GM21723 (cell line): ENCODE results near the gene MRPL37.
A peak's percentile ranks its signal among the peaks of the same experiment; 100 is the strongest.
"Not testable (repeated sequence)": the region's sequence is repeated elsewhere in the genome, so short reads cannot be mapped to it uniquely, and the experiment has no call there.

Experiments used
- ATAC-seq: cut with Tn5 transposase; IDR thresholded peaks from one replicate; pipeline ENCODE4 v1.9.1; 2021; ENCODE audit warnings: mild to moderate bottlenecking, moderate library complexity; ENCODE audit not compliant: unreplicated experiment

MRPL37 gene

DNA sequence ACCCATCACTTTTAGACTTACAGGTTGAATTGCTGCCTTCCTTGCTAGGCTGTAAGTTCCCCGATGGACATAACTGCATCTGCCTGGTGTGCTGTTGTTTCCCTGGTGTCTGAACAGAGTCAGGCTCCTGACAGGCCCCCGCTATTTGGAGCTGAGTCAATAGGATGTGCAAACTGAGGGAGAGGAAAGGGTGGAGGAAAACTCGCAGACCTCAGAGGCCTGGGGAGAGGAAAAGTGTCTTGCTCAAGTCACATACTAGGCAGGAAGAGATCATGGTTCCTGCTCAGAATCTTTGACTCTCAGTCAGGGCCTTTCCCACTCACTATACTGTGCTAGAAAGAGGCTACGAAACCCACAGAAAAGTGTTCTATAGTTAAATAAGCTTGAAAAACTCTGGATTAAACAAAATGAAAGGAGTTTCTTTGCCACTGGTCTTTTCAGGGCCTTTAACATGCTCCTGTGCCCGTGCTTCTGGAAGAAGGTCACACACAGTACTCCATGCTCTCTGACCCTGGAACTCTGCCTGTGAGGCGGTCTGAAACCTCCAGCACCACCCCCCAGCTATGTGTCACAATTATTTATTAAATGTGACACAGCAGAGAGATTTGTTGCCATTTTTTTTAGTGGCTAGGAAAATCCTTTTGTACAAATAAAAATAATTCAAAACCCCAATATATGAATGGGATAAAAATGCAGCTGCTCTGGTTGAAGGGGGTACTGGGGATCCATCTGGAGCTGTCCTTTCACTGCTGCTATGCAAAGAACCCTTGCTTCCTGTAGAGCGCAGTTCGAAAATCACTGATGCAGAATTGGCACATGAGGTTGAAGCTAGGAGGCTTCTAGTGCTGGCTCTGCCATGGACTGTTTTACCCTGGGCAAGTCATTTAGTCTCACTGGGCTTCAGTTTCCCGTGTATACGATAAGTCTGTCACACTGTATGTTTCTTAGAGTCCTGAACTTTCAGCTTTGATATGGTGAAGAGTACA, 27.1 kb upstream of the MRPL37 start:
- no peak for ATAC-seq

DNA sequence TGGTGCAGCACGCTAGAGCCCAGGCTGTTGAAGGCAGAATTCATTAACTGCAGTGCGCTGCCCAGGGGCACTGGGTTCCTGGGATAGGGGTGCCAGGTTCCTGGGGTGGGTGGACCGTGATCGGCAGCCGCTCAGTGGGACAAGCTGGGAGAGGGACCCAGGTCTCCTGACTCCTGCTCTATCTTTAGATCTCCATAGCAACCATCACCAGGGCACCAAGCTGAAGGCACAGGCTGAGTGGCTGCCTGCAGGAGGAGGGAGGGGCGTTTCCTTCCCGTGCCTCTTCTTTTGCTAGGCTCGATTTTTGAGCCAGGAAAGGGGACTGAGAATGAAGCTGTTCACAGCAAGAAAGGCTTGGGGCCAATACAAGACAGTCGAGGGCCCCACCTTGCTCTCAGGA, 26.3 kb upstream of the MRPL37 start:
- no peak for ATAC-seq

DNA sequence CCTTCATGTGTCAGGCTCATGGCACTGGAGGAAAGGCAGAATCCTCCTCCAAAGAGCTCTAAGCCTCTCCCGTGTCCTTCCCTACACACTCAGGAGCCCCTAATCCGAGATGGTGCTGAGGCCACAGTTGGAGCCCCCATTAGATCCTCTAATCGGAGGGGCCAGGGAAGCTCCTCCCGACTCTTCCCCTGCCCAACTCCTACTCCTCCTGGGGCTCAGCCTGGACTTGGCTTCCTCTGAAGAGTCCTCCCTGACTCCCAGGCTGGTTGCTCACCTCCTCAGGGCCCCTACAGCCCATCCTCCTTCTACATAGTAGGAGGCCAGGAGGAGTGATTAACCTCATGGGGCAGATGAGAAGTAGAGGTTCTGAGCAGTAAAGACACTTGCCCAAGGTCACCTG, 25.9 kb upstream of the MRPL37 start:
- no peak for ATAC-seq

DNA sequence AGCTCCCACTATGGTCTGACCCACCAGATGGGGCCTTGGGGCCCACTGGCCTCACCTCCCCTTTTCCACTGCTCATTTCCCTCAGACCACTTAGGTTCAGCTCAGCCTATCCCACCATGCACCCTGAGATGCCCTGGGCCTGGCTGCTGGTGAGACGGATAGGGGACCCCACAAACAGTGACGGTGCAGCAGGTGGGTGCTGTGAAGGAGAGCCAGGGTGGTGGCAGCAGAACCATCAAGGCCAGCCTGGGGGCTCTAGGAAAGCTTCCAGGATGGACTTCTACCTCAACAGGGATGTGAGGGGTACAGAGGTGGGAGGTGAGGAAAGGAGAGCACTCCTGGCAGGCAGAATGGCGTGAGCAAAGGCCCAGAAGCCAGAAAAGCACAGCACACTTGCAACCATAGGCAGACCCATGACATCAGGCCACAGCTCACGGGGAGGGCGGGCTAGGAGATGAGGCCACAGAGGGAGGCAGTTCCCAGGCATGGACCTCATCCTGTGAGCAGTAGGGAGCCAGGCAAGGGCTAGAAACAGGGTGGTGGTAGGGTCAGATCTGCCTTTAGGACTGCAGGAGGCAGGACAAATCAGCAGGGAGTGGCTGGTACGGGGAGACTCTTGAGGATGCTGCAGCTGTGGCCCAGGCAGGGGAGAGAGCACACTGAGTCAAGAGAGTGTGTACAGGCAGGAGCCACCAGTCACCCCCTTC, 23.2 kb upstream of the MRPL37 start:
- ATAC-seq: no peak

DNA sequence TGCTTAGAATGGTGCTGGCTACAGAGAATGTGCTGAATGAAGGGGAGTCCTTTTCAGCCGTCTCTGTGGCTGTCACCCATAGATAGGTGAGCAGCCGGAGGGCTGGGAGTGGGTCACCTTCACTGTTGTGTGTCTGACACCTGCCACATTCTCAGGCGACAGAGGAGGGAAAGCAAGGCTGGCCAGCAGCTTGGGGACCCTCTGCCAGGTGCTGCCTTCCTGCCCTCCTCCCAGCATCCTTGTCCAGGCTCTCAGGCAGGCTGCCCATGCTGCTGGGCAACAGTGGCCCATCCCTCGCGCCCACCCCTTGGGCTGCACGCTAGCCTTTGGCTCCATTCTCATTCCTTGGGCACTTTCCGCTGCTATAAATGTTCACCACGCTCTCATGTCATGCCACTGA, 22.2 kb upstream of the MRPL37 start:
- no peak for ATAC-seq

DNA sequence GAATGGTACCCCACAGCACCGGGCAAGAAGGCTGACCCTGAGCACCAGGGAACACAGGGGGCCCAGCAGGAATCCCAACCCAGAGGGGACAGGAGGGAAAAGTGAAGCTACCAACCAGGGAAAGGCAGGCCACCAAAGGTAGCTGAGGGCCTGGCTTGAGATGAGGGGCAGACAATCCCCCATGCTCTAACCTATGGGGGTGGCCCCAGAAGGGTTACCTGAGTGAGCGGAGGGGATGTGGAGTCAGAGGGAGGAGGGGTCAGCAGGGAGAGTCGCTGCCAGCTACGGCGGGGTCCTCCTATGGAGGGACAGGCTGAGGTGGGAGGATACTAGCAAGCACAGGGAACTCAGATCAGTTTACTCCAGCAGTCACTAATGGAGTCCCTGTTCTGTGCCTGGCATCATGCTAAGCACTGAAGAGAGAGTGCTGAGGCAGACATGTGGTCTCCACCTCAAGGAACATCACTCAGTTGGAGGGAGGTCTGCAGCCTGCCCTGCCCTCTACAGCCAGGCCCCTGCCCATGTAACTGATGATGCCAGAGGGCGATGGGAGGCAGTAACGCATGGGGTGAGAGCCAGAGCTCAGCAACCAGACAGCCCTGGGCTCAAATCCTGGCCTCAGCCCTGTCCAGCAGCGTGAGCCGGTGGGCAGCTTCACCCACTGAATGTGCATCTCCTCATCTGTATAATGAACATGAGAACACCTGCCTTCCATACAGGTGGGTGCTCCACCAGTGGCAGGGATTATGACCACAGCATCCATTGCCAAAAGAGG, 21.5 kb upstream of the MRPL37 start:
- ATAC-seq: no peak

DNA sequence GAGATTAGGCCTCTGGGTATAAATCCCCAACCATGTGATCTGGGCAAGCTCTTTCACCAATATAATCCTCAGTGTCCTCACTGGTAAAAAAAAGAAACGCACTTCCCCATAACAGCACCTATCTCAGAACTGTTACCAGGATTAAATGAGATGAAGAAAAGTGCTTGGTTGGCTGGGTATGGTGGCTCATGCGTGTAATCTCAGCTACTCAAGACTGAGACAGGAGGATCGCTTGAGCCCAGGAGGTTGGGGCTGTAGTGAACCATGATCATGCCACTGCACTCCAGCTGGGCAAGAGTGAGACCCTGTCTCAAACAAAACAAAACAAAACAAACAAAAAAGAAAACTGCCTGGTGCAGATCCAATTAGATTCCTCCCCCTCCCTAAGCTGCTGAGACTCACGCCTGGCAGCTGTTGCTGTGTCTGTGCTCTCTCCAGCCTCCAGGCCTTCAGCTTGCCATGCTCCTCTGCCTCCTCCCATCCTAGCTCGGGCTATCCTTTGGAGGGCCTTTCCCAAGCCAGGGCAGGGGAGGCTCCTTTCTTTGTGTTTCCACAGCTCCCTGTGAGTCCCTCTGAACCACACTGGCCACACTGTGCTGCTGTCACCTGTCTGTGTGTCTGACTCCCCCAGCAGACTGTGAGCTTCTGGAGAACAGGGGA, 19.1 kb upstream of the MRPL37 start:
- ATAC-seq: no peak

DNA sequence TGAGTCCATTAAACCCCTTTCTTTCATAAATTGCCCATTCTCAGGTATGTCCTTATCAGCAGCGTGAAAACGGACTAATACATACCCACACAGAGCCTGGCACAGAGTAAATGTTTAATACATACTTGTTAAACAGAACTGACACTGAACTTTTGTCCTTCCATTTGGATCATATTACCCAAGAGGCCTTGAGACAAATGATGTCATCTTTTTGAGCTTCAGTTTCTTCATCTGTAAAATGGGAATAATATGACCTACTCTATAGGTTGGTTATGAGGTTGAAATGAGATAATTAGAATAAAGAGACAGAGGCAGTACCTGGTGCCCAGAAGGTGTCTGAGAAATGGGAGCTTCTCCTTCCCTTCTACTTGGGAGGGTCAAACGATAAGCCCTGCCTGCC, 13.9 kb upstream of the MRPL37 start:
- no peak for ATAC-seq

DNA sequence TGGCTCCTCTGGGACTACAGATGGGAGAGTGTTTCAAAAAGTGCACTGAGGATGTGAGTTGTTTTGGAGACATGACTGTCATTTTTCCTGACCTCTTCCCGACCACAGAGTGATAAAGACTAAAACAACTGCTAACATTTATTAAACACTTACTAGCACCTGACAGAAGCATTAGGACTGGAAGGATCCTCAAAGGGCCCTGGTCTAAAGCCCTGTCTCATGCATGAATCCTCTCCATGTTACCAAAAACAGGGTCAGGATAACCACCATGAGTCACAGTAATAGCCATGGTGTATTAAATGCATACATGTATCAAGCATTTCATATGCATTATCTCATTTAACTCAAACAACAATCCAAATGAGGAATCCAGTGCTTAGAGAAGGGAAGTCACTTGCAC, 11.7 kb upstream of the MRPL37 start:
- ATAC-seq: no peak

DNA sequence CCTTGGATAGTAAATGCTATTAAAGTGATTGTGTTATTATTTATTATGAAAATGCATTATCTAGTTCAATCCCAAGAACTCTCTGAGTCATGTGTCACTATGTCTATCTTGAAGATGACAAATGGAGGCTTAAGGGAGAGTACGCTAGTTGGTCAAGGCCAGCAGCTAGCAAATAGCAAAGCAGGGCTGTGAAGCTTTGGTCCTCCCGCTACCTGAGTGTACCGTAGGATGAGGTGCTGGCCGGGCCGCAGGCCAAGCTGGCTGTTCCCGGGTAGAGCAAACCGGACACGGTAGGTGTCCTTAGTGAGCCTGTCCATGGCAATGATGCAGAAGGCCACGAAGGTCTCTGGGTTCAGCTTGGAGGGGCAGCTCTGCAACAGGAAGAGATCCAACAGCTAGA, 9.4 kb upstream of the MRPL37 start:
- no peak for ATAC-seq

DNA sequence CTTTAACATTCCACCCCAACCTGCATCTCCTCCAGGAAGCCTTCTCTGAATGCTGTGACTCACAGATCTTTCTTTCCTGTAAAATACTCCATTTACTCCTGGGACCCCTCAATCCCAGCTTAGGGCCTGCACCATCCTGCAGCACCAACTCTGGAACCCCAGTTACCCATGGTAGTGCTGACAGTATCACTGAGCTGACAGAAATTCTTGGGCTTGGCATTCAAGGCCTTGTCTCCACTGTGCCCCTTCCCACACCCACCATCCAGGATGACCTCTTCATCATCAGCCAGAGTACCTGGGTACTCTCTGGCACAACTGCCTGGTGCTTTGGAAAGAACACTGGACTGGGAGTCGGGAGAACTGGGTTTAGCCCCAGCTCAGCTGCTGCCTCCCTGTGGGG, 8.4 kb upstream of the MRPL37 start:
- ATAC-seq: no peak

DNA sequence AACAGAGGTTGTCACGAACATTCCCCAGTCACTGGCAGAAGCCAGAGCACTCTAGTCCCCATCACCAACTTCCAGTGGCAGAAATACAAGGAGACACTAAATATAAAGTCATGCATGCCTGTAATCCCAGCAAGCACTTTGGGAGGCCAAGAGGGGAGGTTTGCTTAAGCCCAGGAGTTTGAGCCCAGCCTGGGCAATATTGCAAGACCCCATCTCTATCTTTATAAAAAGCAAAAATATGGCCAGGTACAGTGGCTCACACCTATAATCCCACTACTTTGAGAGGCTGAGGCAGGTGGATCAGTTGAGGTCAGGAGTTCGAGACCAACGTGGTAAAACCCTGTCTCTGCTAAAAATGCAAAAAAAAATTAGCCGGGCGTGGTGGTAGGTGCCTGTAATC, 6.5 kb upstream of the MRPL37 start:
- no peak for ATAC-seq

DNA sequence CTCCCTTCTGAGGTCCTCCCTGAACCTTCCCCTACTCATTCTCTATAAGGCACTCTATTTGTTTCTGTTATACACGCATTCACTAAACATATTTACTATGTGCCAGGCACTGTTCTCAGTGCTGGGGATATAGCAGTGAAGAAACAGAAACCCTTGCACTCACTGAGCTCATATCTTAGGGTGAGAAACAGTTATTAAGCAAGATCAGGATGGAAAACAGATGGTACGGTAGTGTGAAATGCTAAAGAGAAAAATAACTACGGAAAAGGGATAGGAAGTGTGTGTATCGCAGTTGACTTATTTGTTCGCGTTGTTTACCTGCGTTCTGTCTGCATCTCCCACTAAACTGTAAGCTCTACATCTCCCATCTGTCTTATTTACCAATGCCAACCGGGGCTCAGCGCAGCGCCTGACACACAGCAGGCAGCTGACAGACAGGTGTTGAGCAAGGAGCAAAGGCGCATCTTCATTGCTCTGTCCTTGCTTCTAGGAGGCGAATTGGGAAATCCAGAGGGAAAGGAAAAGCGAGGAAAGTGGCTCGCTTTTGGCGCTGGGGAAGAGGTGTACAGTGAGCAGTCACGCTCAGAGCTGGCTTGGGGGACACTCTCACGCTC, 709 bp upstream of the MRPL37 start:
- peak; percentile 3 for ATAC-seq

DNA sequence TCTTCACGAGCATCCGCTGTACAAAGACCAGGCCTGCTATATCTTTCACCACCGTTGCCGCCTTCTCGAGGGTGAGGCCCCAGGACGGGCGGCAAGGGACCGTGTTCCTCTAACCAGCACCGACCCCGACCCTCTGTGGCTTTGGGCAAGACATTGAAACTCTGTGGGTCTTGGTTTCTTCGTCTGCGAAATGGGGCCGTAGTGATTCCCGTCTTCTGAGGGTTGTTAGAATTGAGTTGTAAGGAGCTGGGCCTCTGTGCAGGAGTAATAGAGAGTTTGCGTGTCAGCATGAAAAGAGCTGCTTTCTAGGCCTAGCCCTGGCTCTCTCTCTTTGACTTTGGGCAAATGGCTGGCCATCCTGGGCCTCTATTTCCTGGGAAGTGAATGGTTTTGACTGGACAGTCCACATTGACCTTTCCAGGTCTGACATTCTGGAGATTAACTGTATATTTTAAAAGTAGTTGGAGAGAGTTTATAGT, 591 bp downstream of the MRPL37 start:
- peak; percentile 12 for ATAC-seq

DNA sequence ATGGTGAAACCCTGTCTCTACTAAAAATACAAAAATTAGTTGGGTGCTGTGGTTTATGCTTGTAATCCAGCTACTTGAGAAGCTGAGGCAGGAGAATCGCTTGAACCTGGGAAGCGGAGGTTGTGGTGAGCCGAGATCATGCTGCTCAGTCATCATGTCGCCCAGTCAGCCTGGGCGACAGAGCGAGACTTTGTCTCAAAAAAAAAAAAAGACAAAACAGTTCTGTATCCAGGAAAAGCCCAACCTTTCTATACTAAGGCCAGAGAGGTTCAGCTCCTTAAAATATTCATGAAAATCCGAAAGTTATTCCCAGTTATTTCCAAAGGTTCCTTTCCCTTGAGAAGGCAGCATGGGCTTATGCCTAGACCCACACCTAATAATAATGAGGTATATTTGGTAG, 4.2 kb downstream of the MRPL37 start:
- ATAC-seq: no peak

DNA sequence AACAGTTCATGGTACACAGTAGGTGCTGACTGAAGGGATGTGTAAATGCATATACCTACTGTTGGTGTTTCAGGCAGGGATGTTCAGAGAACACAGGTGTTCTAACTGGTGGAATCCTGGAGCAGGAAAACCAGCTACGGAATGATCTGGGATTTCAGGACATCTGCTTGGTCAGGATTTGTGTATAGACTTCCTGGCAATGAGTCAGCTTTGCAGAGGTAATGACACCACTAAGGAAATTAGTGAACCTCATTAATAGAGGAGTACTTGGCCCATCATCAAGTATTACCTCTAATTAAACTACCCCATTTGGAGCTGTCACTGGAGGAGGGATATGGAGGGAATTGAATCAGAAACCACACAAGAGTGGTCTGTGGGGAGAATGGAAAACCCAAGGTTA, 7.3 kb downstream of the MRPL37 start:
- no peak for ATAC-seq

DNA sequence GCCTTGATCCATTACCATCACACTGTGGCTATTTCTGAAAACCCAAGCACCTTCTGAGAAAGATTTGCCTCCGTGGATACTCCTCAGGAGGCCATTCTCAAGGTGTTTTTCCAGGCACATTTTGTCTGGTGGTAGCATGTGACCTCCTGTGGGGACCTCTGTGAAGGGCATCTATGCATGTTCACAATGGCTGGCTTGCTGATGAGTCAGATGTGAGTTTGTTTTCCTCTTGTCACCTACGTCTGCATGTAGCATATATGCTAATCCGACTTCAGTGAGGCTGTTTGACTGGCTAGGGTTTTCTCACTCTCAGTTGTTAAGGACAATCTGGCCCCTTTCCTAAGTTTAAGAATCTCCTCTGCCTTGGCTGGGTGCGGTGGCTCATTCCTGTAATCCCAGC, 7.9 kb downstream of the MRPL37 start:
- ATAC-seq: not testable (repeated sequence)

DNA sequence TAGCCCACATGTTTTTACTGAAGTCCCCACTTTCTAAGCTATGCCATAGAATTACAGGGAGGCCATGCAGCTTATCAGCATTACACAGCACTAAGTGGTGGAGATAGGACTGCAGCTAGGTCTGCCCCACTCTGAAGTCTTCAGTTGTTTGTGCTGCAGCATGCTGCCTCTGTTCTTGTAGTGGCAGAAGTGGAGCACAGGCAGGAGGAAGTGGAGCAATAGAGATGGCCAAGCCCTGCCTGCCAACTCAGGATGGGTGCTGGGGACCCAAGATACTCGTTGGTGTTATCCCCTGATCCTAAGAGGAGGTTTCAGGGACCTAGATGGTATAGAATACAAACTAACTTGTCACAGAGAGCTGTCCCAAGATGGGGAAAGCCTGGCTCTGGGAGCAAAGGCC, 12.9 kb downstream of the MRPL37 start:
- ATAC-seq: no peak

DNA sequence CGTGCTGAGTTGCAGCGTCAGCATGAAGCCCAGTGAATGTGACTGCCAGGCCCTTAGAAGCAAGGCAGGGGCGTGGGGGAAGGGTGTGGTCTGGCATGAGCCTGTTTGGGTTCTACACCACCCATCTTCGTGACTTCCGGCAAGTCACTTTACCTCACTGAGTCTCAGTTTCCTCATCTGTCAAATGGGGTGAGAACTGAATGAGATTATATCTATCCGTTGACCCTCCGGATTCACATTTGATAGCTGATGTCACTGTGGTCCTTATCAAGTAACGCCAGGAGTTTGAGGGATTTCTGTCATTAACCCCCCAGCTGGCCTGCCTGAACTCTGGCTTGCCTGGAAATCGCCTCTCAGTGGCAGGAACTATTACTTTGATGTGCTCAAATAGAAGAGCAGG, 15.6 kb downstream of the MRPL37 start:
- ATAC-seq: no peak
